H1 (cell line): ENCODE data around the gene IL36A. TPM values are rescaled to one million over a fixed set of nuclear protein-coding genes. Genes with fewer than 3 reads are reported as not detected.

ENCODE experiments used
- CHD7 ChIP-seq: fragments of 300-600 bp; sonication (generic); IDR thresholded peaks from 2 replicates; pipeline ENCODE4 v1.7.1; 2012; ENCODE audit warnings: low read length, moderate library complexity, mild to moderate bottlenecking, inconsistent platforms; ENCODE audit not compliant: insufficient replicate concordance
- POU5F1 ChIP-seq: IDR thresholded peaks from 2 replicates; pipeline ENCODE4 v1.6.1; 2011; ENCODE audit warnings: low read depth, mild to moderate bottlenecking, low read length, moderate library complexity
- polyA plus RNA-seq, 7 experiments: library from polyadenylated mRNA; depleted of rRNA in 3 of 7; stranded (reverse) in 5 of 7; unstranded in 2 of 7; fragments of >200 nt in 5 of 7; fragments of 200-250 nt in 2 of 7; gene quantifications; 1 replicate in 5 of 7; 2 replicates in 1 of 7; 4 replicates in 1 of 7; pipeline versions ENCODE4 v1.2.1 to v1.2.3, GENCODE V29; 2011 to 2013; ENCODE audit warnings: missing spikeins in 2 of 7, mixed read lengths in 2 of 7
- total RNA-seq: library from RNA; stranded (reverse); fragmentation: NEBNext Ultra II Directional; extraction: Animal tissue kit (Norgen Biotek cat#: 25700); gene quantifications from 2 replicates; pipeline ENCODE4 v1.2.1, GENCODE V29; 2021

Gene IL36A
- total and polyA plus RNA-seq, 2 of the 8 experiments (the other 6 are each of a cell fraction or from before 2014, with no cell fraction given) = not detected

GRCh38 chr2:112967023-112967422 lies 38.2 kb upstream of the IL36A start (continued):
- TF ChIP-seq CHD7 (no peak), POU5F1 (no peak)
- TF ChIP-seq, all 59 proteins: peak for 0
